Esophagus squamous epithelium (tissue), 5 donors: ENCODE data around the gene HOXC10. TPM values are rescaled to one million over a fixed set of nuclear protein-coding genes. Genes with fewer than 3 reads are reported as not detected.

Source experiments
- DNase-seq: peaks from one replicate; lab custom pipeline; 2025; lab: John Stamatoyannopoulos, UW
- H3K27ac ChIP-seq, 4 donors: fragments of 200-600 bp; sonication (generic); one replicate each; pipeline ENCODE4 v1.5.1; 2016 to 2019; ENCODE audit warnings: mild to moderate bottlenecking in 1 of 4
- H3K27me3 ChIP-seq, 4 donors: fragments of 200-600 bp; sonication (generic); 1 replicate in 3 of 4; 2 replicates in 1 of 4; pipeline versions ENCODE4 v1.5.1 to v1.6.0; 2017 to 2021; ENCODE audit warnings: antibody characterized with exemption in 1 of 4
- H3K36me3 ChIP-seq, 3 donors: fragments of 200-600 bp; sonication (generic); one replicate each; pipeline ENCODE4 v1.5.1; 2016 to 2019
- H3K4me1 ChIP-seq, 3 donors: fragments of 200-600 bp; sonication (generic); one replicate each; pipeline ENCODE4 v1.5.1; 2017 to 2019
- H3K4me3 ChIP-seq, 4 donors: fragments of 200-600 bp; sonication (generic); 1 replicate in 3 of 4; 2 replicates in 1 of 4; pipeline ENCODE4 v1.5.1; 2016 to 2019; ENCODE audit warnings: mild to moderate bottlenecking in 2 of 4, moderate library complexity in 1 of 4
- H3K9me3 ChIP-seq, 3 donors: fragments of 200-600 bp; sonication (generic); one replicate each; pipeline ENCODE4 v1.5.1; 2016 to 2019
- CTCF ChIP-seq, 6 experiments: fragments of 450-650 bp in 4 of 6; fragments of 200-600 bp in 2 of 6; sonication (generic) in 2 of 6; IDR thresholded peaks; one replicate each; pipeline ENCODE4 v1.5.1; 2016 to 2019; ENCODE audit warnings: antibody characterized with exemption in 6 of 6, mild to moderate bottlenecking in 4 of 6, moderate library complexity in 4 of 6
- POLR2A ChIP-seq, 4 donors: fragments of 450-650 bp; IDR thresholded peaks; one replicate each; pipeline ENCODE4 v1.6.1; 2017; ENCODE audit warnings: antibody characterized with exemption in 4 of 4, mild to moderate bottlenecking in 4 of 4, moderate library complexity in 3 of 4
- WGBS, 2 donors: methylation state at CpG; one replicate each; pipeline ENCODE4 v1.1.5; 2018; 5-methylcytosine and 5-hydroxymethylcytosine counted together
- intact Hi-C: fragments of 100-400 bp; cut with DNase I; formaldehyde crosslinking; loops from one replicate; pipeline ENCODE4 v1.15.0; 2022
- total RNA-seq, 4 donors: library from RNA; depleted of rRNA; stranded (reverse); fragments of >200 nt; gene quantifications; one replicate each; pipeline ENCODE4 v1.1.0, GENCODE V29; 2016
- donor health status: DM: yes; HTN: yes; CAD: no.

Gene HOXC10
- total RNA-seq, 4 donors from 2014 or later: 0.31 to 1.3 TPM; not detected in 2

GRCh38 chr12:54016478-54016964, 31.6 kb downstream of the HOXC10 start:
- DNase-seq: no peak
- 3 to 6% methylated on average over 10 to 16 of the region's 25 CpGs for WGBS, 2 donors
- Histone ChIP-seq H3K27me3 (peaks cover 15 to 100% (median 35%) of the 10 kb centered on the region in 4 donors), H3K9me3 (no peaks in the 10 kb centered on the region), H3K4me1 (peaks cover 3 to 51% (median 11%) of the 10 kb centered on the region in 3 donors), H3K4me3 (peak overlapping the region; percentile 42 to 64 (median 50)), H3K36me3 (no peaks in the 10 kb centered on the region), H3K27ac (no peak overlapping the region)
- intact Hi-C loops: no loop called here
- TF ChIP-seq POLR2A (IDR thresholded peaks at IDR 0.05): no peak

- H3K4me3 ChIP-seq: peak overlapping the region; percentile 42 to 64 (median 50)
- 1 to 5% methylated on average over 24 of the region's 24 CpGs for WGBS, 2 donors
- intact Hi-C loops: no loop called here
- no peaks in the 10 kb centered on the region for H3K36me3 ChIP-seq
- TF ChIP-seq CTCF (IDR thresholded peaks at IDR 0.05): peak in 1 of 6 experiments; percentile 10
- no peak for TF ChIP-seq POLR2A (IDR thresholded peaks at IDR 0.05)
- peak overlapping the region; percentile 24 to 67 (median 39) for H3K27ac ChIP-seq
- H3K4me1 ChIP-seq: peaks cover 3 to 55% (median 11%) of the 10 kb centered on the region in 3 donors
- peaks cover 15 to 100% (median 33%) of the 10 kb centered on the region in 4 donors for H3K27me3 ChIP-seq
- H3K9me3 ChIP-seq: no peaks in the 10 kb centered on the region
- no peak for DNase-seq
These were observed 32.3 kb downstream of the HOXC10 start for GRCh38 chr12:54017027-54017788.

GRCh38 chr12:54017878-54018467, 33.0 kb downstream of the HOXC10 start:
- TF ChIP-seq CTCF (IDR thresholded peaks at IDR 0.05): peak in 1 of 6 experiments; percentile 18
- peak in 1 of 4 donors; percentile 32 for TF ChIP-seq POLR2A (IDR thresholded peaks at IDR 0.05)
- H3K9me3 ChIP-seq: no peaks in the 10 kb centered on the region
- H3K36me3 ChIP-seq: no peaks in the 10 kb centered on the region
- peaks cover 15 to 100% (median 30%) of the 10 kb centered on the region in 4 donors for H3K27me3 ChIP-seq
- H3K27ac ChIP-seq: peak overlapping the region; percentile 24 to 67 (median 39)
- DNase-seq: peak; percentile 21
- peak overlapping the region; percentile 42 to 64 (median 50) for H3K4me3 ChIP-seq
- peaks cover 3 to 55% (median 11%) of the 10 kb centered on the region in 3 donors for H3K4me1 ChIP-seq
- 0% methylated on average over 1 of the region's 34 CpGs; no CpG with 5 or more reads in 1 of the 2 donors for WGBS, 2 donors
- intact Hi-C loops: no loop called here

GRCh38 chr12:54018468-54018984, 33.6 kb downstream of the HOXC10 start:
- Histone ChIP-seq H3K4me1 (peaks cover 3 to 55% (median 11%) of the 10 kb centered on the region in 3 donors), H3K27me3 (peaks cover 15 to 100% (median 27%) of the 10 kb centered on the region in 4 donors), H3K36me3 (no peaks in the 10 kb centered on the region), H3K27ac (peak overlapping the region; percentile 24 to 67 (median 39)), H3K4me3 (peak overlapping the region; percentile 42 to 64 (median 50)), H3K9me3 (no peaks in the 10 kb centered on the region)
- WGBS, 2 donors: 43 to 62% methylated on average over 10 to 14 of the region's 29 CpGs
- intact Hi-C loops: no loop called here
- TF ChIP-seq POLR2A (IDR thresholded peaks at IDR 0.05): no peak
- DNase-seq: no peak

GRCh38 chr12:54019091-54019811, 34.3 kb downstream of the HOXC10 start:
- peaks cover 3 to 53% (median 11%) of the 10 kb centered on the region in 3 donors for H3K4me1 ChIP-seq
- H3K36me3 ChIP-seq: no peaks in the 10 kb centered on the region
- no peaks in the 10 kb centered on the region for H3K9me3 ChIP-seq
- WGBS, 2 donors: 53 to 69% methylated on average over 23 to 29 of the region's 43 CpGs
- no peak for DNase-seq
- no peak overlapping the region for H3K27ac ChIP-seq
- TF ChIP-seq POLR2A (IDR thresholded peaks at IDR 0.05): no peak
- no peak for TF ChIP-seq CTCF (IDR thresholded peaks at IDR 0.05)
- no peak overlapping the region for H3K4me3 ChIP-seq
- intact Hi-C loops: no loop called here
- H3K27me3 ChIP-seq: peaks cover 13 to 100% (median 26%) of the 10 kb centered on the region in 4 donors
